Ovary (tissue), 9 donors: Measurements from ENCODE around the gene ANKRD40. TPM values are rescaled to one million over a fixed set of nuclear protein-coding genes. Genes with fewer than 3 reads are reported as not detected.

ENCODE experiments used
- DNase-seq, 5 donors: peaks; one replicate each; pipeline ENCODE4 v3.0.0-alpha.2; 2019 to 2020
- H3K27ac ChIP-seq, 2 donors: fragments of 200-600 bp; one replicate each; pipeline versions ENCODE4 v1.5.1 to v1.8.0; 2019 to 2022
- H3K27me3 ChIP-seq: fragments of 200-600 bp; one replicate; pipeline ENCODE4 v1.8.0; 2022
- H3K36me3 ChIP-seq: fragments of 200-600 bp; sonication (generic); one replicate; pipeline ENCODE4 v1.5.1; 2019
- H3K4me1 ChIP-seq: one replicate; pipeline ENCODE4 v1.8.1; 2013; ENCODE audit warnings: mild to moderate bottlenecking, moderate library complexity; ENCODE audit not compliant: insufficient read depth
- H3K4me3 ChIP-seq: fragments of 200-600 bp; sonication (generic); one replicate; pipeline ENCODE4 v1.5.1; 2017
- H3K9me3 ChIP-seq, 2 donors: fragments of 200-600 bp in 1 of 2; sonication (generic) in 1 of 2; one replicate each; pipeline versions ENCODE4 v1.5.1 to v1.8.1; 2013 to 2019; ENCODE audit warnings: mild to moderate bottlenecking in 1 of 2, moderate library complexity in 1 of 2
- EP300 ChIP-seq: sonication (generic); formaldehyde crosslinking; IDR thresholded peaks from one replicate; pipeline ENCODE4 v1.6.1; 2017; ENCODE audit warnings: antibody characterized with exemption
- POLR2A ChIP-seq: fragments of 450-650 bp; IDR thresholded peaks from one replicate; pipeline ENCODE4 v1.6.1; 2017; ENCODE audit warnings: antibody characterized with exemption, mild to moderate bottlenecking, moderate library complexity
- WGBS, 3 donors: extraction: QIAGEN DNeasy Blood & Tissue Kit in 1 of 3; methylation state at CpG; one replicate each; pipeline versions ENCODE4 v1.1.5 to v1.1.7; 2013 to 2017; 5-methylcytosine and 5-hydroxymethylcytosine counted together
- intact Hi-C, 4 donors: fragments of 100-400 bp; cut with DNase I; formaldehyde crosslinking; loops; one replicate each; pipeline versions ENCODE4 v1.11.0 to v1.15.1; 2022 to 2023
- polyA plus RNA-seq, 2 donors: library from polyadenylated mRNA; stranded (reverse); fragments of 200-250 nt in 1 of 2; fragments of 350-450 nt in 1 of 2; fragmentation: Illumina TruSeq in 1 of 2; extraction: RNeasy Lipid Tissue Mini Kit (QIAGEN cat#74804) in 1 of 2; gene quantifications; one replicate each; pipeline ENCODE4 v1.2.3, GENCODE V29; 2013 to 2014
- total RNA-seq, 7 donors: library from RNA; depleted of rRNA in 2 of 7; stranded (reverse); fragments of >200 nt in 2 of 7; fragmentation: NEBNext Ultra II Directional in 3 of 7; extraction: Animal tissue kit (Norgen Biotek cat#: 25700) in 3 of 7; gene quantifications; one replicate each; pipeline versions ENCODE4 v1.1.0 to v1.2.4, GENCODE V29; 2016 to 2023
- TF ChIP-seq, protein P1 (sequence below), 3 donors: fragments of 450-650 bp in 2 of 3; fragments of 200-600 bp in 1 of 3; IDR thresholded peaks; one replicate each; pipeline versions ENCODE4 v1.5.1 to v1.8.0; 2016 to 2022; ENCODE audit warnings: antibody characterized with exemption in 3 of 3, mild to moderate bottlenecking in 1 of 3
- donor health status: DM: no; HTN: no; CAD: no; lungs with moderate emphysema.
- donor health status: DM: no; HTN: no; CAD: no.
- donor health status: Bipolar disorder and iron deficiency.
- donor health status: DM: yes; HTN: yes; CAD: no.
- donor health status: DM: no; HTN: no; CAD: no.
- donor health status: DM: yes; HTN: yes; CAD: no.

ANKRD40 gene
- total and polyA plus RNA-seq, 9 donors: 17.0 to 52.6 (median 41.8) TPM

DNA sequence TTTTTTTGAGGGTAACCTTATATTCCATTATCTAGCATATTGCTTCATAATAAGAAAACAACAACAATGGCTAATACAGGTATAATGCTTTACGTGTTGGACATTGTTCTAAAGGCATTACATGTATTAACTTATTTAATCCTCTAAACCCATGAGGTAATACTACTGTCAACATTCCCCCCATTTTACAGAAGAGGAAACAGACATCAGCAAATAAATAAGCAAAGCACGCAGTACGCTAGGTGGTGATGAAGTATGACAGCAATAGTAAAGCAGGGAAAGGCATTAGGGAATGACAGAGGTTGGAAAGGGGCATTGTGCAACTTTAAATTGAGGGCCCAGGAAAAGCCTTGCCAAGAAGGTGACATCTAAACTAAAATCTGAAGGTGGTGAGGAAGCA is 4.6 kb downstream of the ANKRD40 start:
- intact Hi-C loops: no loop called here

GRCh38 chr17:50699410-50699809 is 8.3 kb downstream of the ANKRD40 start:
- H3K4me3 ChIP-seq: no peak overlapping the region
- no peak for DNase-seq
- peaks cover 1% of the 10 kb centered on the region for H3K4me1 ChIP-seq
- H3K9me3 ChIP-seq: no peaks in the 10 kb centered on the region
- WGBS, 3 donors: 84% methylated on average over 7 of the region's 7 CpGs
- intact Hi-C loops: loop anchor here (5.0 to 10.0 kb wide), 3 partner anchors 147 to 215 kb away; partner anchors contain the start of gene SPATA20 (in 2 of the 4)
- H3K36me3 ChIP-seq: no peaks in the 10 kb centered on the region
- no peak for TF ChIP-seq POLR2A
- TF ChIP-seq, protein P1, sequence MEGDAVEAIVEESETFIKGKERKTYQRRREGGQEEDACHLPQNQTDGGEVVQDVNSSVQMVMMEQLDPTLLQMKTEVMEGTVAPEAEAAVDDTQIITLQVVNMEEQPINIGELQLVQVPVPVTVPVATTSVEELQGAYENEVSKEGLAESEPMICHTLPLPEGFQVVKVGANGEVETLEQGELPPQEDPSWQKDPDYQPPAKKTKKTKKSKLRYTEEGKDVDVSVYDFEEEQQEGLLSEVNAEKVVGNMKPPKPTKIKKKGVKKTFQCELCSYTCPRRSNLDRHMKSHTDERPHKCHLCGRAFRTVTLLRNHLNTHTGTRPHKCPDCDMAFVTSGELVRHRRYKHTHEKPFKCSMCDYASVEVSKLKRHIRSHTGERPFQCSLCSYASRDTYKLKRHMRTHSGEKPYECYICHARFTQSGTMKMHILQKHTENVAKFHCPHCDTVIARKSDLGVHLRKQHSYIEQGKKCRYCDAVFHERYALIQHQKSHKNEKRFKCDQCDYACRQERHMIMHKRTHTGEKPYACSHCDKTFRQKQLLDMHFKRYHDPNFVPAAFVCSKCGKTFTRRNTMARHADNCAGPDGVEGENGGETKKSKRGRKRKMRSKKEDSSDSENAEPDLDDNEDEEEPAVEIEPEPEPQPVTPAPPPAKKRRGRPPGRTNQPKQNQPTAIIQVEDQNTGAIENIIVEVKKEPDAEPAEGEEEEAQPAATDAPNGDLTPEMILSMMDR (IDR thresholded peaks at IDR 0.05): no peak
- no peak for TF ChIP-seq EP300
- no peaks in the 10 kb centered on the region for H3K27me3 ChIP-seq
- H3K27ac ChIP-seq: no peak overlapping the region

More for the DNA sequence above, 4.6 kb downstream of the ANKRD40 start:
- H3K36me3 ChIP-seq: no peaks in the 10 kb centered on the region
- no peak overlapping the region for H3K4me3 ChIP-seq
- 89 to 94% (median 89%) methylated on average over 3 of the region's 3 CpGs for WGBS, 3 donors
- H3K9me3 ChIP-seq: no peaks in the 10 kb centered on the region
- no peak for DNase-seq
- TF ChIP-seq EP300: no peak
- TF ChIP-seq POLR2A: no peak
- TF ChIP-seq, protein P1 (IDR thresholded peaks at IDR 0.05): no peak
- no peaks in the 10 kb centered on the region for H3K27me3 ChIP-seq
- H3K4me1 ChIP-seq: peaks cover 4% of the 10 kb centered on the region
- H3K27ac ChIP-seq: no peak overlapping the region

DNA sequence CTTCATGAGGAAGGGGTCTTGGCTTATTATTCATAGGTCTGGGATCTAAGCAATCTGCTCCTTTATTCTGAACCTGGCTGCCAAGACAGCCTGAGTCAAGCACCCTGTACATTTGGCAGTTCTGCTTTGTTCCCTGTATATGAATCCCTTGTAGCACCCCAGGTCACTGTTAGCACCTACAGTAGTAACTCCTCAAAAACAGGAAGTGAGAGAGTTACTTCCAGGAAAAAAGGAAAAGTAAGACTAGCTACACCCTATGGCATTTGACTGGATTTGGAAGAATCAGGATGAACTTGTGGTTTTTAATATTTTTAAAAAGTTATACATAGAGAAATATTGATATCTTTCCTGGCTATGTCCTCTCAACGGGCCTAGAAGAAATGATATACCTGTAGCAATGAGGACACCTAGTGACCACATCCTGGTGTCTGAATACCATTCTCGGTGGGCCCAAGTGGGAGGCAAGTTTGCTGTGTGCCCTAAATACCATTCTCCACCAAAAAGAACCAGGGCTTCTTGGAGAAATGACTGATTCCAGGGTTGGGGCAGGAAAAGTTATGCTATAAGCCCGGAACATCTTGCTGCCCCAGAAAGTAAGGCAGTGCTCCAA is 9.9 kb downstream of the ANKRD40 start:
- 31 to 44% (median 41%) methylated on average over 3 of the region's 3 CpGs for WGBS, 3 donors
- TF ChIP-seq, protein P1 (IDR thresholded peaks at IDR 0.05): no peak
- no peak for TF ChIP-seq POLR2A
- TF ChIP-seq EP300: no peak
- H3K4me1 ChIP-seq: peaks cover 4% of the 10 kb centered on the region
- intact Hi-C loops: loop anchor here (5.0 to 10.0 kb wide), 3 partner anchors 145 to 213 kb away; partner anchors contain the start of gene SPATA20 (in 2 of the 4)
- H3K27me3 ChIP-seq: no peaks in the 10 kb centered on the region
- DNase-seq: no peak
- no peaks in the 10 kb centered on the region for H3K9me3 ChIP-seq
- no peak overlapping the region for H3K27ac ChIP-seq
- no peak overlapping the region for H3K4me3 ChIP-seq
- H3K36me3 ChIP-seq: no peaks in the 10 kb centered on the region

DNA sequence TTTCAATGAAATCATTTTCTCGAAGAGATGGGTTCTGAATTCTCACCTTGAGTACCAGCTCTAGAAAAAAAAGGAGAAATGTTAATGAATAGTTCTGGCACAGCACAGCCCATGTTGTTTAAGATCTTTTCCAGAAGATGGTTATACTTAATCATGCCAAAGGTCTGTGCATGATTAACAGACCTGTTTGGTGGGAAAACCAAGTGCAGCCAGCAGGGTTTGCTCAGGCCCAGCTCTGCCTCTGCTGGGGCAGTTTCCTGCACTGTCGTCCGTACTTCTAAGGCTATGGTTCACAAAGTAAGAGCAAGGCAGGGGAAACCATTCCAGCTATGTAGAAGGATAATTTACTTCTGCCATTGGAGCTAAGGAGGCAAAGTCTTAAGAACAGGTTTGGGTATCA is 10.7 kb downstream of the ANKRD40 start:
- Histone ChIP-seq H3K36me3 (no peaks in the 10 kb centered on the region), H3K4me3 (no peak overlapping the region), H3K4me1 (peaks cover 7% of the 10 kb centered on the region), H3K27me3 (no peaks in the 10 kb centered on the region), H3K27ac (no peak overlapping the region), H3K9me3 (no peaks in the 10 kb centered on the region)
- DNase-seq: no peak
- intact Hi-C loops: loop anchor here (5.0 to 10.0 kb wide), 3 partner anchors 145 to 212 kb away; partner anchors contain the start of gene SPATA20 (in 2 of the 4)
- no peak for TF ChIP-seq POLR2A
- TF ChIP-seq EP300: no peak
- TF ChIP-seq, protein P1 (IDR thresholded peaks at IDR 0.05): no peak
- WGBS, 3 donors: 83 to 92% (median 87%) methylated on average over 3 of the region's 3 CpGs
